COLO668 (cell line): ENCODE data around the gene TAOK1.

Source experiments
- DNase-seq: peaks from one replicate; lab custom pipeline; 2025; ENCODE audit not compliant: unreplicated experiment; lab: John Stamatoyannopoulos, UW

TAOK1 gene

DNA sequence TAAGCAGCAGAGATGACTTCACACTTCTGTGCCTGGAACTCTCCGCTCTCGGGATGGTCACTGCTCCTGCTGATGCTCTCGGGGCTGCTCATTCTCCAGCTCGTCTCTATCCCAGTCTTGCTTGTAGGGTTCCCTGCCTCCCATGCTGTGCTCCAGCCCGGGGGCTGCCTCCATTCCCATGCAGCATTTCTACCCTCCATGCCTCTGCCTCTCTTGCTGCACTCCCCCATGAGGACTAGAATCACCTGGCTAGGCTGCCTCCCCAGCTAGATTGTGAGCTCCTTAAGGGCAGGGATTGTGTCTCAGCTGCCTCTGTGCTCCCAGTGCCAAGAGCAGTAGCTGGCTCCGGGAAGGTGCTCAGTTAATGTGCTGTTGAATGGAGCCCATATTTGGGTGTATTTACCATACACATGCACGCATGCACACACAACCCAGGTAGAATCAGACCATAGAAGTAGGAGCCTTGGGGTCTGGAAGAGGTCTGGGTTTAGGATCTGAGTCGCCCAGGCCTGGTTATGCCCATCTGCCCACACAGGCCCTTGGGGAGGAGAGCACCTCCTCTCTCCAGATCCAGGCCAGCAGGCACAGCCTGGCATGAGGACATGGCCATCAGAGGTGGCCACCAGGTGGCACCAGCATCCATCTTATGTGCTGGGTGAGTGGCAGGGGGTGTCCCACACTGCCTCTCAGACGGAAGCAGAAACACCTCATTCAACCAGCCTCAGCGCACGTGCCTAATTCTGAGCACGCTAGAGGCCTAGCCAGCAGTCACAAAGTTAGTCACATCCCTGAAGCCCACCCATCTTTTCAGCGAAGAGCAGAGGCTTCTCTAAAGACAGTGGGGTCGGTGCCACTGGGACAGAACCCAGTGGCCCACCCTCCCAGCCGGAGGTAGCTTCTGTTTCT lies 190.0 kb downstream of the TAOK1 start:
- peak; percentile 76 for DNase-seq

DNA sequence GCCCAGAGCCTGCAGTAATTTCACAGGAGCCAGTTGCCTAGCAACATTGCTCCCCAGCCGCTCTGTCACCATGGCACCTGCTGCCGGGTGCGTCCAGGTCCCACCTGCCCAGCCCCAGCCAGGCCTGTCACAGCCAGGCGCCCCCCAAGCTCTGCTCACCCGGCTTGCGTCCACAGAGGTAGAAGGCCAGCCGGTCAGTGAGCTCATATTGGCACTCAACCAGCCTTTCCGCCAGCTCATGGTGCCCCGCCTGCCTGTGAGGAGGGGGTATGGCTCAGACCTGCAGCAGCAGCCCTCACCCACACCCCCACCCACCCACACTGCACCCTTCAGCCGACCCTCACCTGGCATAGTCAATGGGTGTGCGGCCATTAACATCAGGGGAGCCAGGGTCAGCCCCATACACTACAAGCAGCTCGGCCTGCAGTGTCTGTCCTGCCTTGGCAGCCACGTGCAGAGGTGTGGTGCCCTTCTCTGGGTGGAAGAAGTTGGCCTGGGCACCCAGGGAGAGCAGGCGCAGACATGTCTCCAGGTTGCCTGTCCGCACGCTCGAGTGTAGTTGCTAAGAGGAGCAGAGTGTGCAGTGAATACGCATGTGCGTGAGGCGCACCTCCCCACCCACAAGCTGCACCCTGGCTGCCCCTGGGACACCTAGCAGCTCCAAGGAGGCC lies 191.6 kb downstream of the TAOK1 start:
- peak; percentile 31 for DNase-seq

DNA sequence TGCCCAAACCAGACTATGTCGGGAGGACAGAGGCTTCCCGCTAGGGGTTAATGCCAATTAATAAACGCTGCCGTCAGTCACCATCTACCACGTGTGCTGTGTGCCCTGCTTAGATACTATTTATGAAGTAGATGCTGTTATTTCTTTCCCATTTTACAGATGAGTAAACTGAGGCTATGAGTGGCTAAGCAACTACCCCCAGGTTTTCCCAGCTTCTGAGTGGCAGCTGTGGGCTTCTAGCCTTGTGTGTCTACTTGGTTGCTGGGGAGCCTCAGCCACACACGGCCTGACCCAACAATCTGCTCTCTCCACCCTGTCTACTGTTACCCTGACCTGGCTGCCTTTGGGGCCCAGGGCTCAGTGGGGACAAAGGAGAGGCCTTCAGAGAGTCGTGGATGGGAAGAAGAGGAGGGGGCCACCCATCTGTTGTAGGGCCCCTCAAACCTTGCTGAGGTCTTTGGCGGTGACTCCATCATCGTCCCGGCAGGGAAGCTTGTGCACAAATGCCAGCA lies 192.1 kb downstream of the TAOK1 start:
- DNase-seq, result no peak

DNA sequence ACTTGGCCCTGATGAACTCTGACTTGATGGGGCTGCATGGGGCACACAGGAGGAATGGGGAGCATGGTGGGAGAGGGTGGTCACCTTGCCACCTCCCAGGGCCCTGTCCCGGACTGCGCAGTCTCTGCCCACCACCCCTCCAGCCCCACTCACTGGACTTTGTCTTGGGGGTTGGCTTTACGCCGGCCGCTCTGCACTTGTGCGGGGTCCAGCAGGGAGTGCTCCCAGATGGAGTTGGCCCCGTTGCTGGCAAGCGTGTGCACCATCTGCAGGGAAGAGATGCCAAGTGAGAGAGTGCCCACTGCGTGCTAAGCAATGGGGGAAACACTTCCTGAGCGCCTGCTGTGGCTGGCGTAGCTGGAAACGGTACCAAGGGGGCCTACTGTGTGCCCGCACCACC lies 192.6 kb downstream of the TAOK1 start:
- no peak for DNase-seq

DNA sequence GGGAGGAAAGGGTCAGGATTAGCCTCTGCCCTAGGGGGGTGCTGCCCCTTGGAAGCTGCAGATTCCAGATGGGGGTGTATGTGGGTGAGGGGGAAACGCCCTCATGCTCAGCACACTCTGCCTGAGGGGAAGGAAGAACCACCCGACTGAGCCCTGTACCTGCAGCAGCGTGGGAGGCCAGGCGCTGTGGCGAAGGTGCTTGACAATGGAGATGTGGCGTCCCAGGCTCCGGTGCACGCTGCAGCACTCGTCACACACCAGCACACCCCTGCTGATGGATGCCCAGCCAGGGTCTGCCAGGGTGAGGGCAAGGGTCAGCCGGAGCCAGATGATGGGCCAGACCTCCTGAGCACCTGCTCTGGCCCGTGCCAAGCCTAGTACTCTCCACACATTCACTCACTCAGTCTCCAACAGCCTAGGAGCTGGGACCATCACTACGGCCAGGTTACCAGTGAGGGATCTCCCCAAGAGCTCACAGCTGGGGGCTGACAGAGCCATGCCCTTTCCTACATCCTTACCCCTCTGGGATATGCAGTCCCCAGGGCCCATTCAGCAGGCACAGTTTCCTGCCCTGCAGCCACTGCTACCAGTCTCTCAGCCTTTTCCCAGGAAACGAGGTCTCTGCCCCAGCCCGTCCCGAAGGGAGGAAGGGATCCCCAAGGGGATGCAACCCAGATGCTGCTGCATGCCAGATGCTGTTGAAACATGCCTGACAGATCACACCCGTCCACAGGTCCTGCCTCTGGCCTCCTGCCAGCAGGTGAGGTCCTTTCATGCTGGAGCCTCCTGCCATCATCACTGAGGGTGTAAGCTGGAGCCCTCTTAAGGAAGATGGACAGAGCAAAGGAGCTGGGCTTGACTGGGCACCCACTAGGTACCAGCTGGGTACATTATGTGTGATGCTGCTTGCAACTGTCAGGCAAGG lies 193.4 kb downstream of the TAOK1 start:
- DNase-seq, result peak; percentile 36

DNA sequence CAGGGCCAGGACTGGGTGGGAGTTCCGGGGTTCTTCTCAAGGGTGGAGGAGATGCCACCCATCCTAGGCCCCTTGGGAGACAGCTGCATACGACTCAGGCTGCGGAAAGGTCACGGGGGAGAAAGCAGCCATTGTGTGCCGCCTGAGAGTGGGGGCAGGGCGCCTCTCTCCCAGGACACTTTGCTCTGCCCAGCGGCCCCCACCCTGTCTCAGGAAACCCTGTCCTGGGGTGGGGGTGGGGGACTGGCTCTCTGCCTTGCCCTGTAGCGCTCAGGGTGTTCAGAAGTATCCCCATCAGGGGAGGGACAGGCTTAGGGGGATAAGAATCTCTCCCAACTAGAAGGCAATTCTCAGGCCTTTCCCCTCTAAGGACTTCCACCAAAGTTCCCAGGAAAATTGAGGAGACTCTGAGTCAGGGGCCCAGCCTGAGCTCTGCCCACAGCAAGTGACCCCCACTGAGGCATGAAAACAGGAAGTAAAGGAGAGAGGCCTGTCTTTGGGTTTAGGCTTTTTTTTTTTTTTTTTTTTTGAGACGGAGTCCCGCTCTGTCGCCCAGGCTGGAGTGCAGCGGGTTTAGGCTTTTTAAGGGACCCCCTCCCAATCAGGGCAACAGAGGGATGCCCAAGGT lies 194.4 kb downstream of the TAOK1 start:
- DNase-seq, result no peak

DNA sequence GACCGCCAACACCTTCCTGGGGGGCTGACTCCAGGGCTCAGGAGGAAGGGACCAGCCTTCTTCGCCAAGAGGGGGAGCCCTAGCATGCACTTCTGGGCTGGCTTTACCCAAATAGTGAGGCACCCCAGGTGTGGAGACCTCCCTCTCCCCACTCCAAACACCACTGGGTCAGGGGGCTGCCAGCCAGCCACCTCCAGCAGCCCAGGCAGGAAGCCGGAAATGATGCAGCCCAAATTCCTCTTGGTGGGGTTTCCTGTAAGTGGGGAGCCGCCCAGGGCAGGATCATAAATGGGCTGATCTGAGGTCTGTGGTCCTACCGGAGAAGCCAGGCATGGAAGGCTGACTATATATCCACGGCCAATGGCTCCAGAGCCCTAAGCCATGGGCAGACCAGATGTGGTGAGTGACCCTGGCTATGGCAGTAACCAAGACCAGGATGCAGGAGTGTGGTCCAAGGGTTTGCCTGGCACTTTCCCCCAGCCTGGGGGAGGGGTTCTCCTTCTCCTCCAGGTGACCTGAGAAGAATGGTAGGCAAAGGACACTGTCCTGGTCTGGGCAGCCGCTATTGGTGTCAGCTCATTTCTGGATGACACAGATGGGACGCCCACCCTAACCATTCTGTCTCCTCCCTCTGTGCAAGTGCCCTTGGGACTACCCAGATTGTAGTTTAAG lies 195.1 kb downstream of the TAOK1 start:
- DNase-seq, result no peak

DNA sequence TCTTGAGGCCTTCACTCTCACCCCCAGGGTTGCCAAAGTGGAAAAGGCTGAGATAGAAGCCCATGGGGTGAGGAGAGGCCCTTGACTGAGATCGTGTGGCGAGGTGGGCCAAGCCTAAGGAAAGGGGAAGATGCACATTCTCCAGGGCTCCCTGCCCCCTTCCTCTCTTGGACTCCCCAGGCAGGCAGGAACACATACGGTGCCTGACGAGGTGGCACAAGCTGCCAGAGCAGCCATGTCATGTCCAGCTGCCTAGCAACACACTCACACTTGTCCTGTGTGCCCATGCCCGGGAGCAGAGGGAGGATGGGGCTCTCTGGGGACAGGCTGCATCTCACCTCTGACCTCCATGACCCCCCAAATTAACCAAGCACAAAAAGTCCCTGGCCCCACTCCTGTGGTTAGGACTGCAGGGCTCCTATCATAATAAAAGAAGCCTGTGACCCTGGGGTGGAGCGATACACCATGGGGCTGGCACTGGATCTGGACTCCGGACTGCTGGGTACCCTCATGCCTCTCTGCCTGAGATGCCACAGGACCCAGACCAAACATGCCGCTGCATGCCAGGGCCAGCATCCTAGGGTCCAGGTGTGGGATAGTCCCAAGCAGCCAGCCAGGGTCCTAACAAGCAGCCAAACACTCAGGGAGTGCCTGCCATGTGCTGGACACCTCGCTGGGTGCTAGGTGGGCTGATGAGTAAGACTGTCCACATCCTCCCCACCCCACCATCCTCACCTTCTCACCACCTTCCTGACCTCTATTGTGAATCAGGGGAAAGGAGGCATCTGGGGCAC lies 196.7 kb downstream of the TAOK1 start:
- DNase-seq, result no peak

DNA sequence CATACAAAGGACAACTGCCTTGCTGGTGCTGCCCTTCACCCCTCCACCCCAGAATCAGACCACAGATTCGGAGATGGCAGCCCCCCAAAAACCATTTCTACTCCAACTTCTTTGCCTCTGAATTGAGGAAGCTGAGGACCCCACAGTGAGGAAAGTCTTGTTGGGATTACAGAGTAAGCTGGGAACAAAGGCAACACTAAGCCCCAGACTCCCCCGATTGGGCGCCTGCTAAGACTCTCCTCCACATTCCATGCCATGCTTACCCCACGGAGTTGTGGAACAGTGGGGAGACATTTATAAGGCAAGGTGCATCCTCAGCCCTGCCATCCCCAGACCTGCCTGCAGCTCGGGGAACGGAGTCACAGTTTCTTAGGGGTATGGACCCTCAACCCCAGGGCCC lies 197.4 kb downstream of the TAOK1 start:
- DNase-seq, result no peak

DNA sequence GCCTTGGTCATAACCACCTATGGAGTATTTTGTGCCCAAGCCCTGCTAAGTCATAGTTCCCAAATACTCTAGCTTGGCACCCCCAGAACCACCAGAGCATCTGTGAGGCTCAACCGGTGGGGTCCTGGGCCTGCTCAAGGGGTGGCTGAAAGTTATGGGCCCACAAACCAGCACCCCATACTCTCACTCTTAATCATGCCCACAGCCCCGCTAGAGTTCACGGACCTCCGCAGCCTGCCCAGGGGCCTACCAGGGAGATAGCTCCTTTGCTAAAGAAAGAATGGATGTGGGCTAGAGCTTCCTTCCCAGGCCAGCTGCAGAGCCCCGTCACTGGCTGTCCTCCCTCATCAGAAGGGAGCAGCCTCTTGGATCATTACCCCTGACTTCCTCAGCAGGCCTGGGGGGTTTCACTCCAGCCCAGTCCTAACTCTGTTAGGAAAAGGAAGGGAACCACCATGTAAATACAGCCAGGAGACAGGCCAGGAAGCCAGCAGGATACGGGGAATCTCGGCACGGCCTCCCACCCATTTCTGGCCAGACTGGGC lies 197.9 kb downstream of the TAOK1 start:
- no peak for DNase-seq

DNA sequence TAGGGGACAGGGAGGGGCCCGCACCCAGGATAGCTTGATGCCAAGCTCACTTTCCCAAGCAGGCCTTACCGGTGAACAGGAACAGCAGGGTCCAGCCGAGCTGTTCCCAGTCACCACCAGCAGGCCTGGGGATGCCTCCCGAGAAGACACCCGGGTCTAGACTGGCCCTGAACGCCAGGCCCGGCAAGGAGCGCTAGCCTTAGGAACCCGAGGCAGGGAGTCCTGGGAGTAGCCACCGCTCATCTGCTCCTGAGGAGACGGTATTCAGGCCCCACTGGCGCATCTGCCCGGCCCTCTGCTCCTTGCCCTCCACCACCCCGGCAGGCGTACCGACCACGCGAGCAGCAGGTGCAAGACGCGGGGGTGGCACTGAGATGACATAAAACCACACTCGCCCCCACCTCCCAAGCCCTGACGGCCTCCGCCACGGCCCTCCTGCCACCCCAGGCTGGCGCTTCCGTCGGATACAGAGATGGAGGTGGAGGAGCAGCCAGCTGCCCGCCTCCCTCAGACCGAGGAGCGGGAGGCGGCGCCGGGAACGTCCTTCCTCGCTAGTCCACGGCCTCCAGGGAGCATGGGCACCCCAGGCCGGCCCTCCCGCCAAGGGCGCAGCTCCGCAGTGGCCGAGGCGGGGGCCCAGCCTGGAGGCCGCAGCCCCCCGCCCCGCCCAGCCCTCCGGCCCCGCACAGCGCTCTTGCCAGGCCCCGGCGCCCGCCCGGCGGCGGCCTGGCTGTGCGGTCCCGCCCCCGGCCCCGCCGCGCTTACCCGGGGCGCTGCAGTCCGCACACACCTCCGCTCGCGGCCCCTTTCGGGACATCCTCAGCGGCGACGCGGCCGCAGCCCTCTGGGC lies 198.6 kb downstream of the TAOK1 start:
- peak; percentile 55 for DNase-seq

DNA sequence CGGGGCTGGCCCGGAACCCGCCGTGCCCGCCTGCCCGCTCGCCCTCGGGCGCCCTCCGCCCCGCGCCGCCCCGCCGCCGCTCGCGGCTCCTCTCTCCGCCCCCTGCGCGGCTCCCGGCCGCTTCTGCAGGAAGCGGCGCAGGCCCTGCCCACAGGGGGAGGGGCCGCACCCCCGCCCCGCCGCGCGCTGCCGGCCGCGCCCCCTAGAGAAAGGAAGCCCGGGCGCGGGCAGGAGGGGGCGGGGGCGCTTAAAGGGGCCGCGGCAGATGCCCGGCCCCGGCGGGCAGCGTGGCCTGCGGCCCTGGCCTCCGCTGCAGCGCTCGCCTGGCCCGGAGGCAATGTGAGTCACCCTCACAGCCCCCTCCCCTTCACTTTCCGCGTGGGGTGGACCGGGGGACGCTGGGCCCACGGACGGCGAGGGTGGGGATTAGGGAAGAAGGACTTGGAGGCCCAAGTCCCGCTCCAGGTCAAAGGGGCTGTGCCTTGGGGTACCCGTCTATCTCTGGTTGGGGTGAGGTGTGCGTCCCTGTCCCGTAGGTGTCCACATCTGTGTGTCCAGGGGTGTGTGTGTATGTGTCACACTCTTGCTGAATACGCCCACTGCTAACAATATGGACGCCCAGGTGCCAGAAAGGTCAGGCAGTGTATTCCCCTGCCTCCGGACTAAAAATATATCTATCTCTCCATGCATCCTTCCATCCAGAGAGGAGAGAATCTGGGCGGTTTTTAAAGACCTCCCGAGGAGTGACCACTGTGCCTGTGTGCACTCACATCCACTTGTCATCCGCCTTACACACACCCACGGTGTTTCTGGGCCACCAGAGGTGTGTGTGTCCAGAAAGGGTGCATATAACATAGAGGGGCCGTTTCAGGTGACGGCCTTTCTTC lies 199.6 kb downstream of the TAOK1 start, which contains the start of gene GIT1:
TSS of gene GIT1 (minus strand) at position 125 of the 887 bp plus-strand sequence. CDS start 270 bp downstream, outside the sequence.
- DNase-seq, result peak; percentile 89

DNA sequence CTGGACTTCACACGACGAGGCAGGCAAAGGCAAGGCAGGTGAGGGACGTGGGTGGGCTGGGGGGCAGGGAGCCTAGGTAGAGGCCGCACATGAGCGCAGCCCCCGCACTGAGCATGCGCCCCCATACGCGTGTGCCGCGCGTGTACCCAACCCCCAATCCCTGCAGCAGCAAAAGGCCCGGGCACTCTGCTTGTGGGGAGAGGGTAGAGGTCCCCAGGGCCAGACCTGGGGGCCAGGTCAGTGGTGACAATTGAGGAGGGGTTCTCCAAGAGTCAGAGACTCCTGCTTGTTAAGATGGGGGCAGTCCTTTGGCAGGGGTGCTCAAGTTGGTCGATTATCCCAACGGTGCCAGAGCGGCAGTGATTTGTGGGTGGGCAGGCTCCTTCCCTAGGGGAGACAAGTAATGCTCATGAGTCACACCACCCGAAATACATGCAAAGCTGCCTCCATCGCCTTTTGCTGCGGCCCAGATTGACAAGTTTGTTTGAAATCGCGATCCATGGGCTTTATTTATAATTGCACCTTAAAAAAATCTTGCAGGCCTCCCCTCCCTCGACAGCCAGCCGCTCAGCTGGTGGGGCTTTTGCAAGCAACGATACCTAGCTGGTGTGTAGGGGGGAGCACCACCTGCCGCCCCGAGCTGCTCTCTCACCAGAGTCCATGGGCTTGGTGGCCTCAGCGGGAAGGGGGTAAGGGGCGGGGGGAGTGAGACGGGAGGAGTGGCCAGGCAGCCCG lies 200.4 kb downstream of the TAOK1 start:
- peak; percentile 60 for DNase-seq

DNA sequence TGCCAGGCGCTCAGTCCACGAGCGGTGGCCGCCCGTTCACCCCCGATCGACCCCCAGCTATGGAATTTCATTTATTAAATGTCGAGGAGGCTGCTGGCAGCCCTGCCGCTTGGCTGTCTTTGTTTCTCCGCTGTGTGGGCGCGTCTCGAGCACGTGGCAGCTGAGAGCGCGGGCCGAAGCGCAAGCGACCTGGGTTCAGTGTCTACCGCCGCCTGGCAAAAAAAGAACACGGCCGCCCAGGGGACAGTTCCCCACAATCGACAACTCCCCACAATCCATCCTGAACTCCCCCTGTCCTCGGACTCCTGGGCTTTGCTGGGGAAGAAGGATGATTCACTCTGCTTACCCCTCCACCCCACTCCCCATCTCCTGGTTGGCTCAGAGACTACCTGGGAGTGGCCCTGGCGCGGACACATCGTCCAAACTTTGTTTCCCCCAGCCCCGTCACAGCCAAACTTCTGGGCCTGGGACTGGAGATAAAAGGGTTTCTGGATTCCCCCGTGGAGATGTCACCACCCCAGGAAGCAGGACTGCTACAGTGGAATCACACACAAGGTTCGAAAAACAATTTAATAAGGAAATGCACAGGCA lies 201.1 kb downstream of the TAOK1 start:
- peak; percentile 60 for DNase-seq

DNA sequence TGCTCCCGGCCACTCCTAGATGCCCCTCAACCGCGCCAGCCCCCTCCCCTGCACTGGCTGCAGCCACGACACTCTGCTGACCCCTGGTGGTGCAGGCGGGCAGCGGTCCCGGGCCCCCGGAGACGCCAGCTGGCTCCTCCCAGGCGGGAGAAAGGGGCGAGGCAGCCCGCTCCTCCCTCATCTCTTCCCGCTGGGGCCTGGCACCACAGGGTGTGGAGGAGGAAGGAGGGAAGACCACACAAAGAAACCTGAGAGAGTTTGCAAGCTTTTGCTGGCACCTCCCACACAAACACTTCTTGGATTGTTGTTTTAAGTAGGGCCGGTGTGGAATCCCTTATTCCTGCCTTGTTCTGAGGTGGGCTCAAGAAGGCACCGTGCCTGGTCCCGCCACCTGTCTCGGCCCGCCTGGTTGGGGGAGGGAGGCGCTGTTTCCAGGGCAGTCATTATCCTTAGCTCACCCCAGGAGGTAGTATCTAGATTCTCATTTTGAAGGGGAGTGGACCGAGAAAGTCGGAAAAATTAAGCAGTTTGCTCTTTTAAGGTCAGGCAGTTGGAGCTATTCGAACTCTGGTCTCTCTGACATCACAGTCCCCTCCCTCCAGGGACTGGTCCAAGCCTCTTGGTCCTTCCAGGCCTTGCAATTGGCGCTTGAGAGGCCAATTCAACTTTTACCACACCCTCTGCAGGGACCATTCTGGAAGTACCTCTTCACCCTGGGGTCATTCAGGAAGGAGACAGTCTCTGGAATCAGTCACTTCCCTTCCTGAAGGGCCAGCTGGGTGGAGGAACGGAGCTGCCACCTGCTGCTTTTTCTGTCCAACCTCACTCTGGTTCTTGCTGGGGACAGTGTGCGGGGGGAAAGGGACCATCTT lies 201.8 kb downstream of the TAOK1 start:
- DNase-seq, result peak; percentile 84
